ENCODE measurements around the gene NT5C1B. TPM values are rescaled to one million over a fixed set of nuclear protein-coding genes. Genes with fewer than 3 reads are reported as not detected.

NT5C1B gene
- total and polyA plus RNA-seq, 11 donors: not detected

DNA sequence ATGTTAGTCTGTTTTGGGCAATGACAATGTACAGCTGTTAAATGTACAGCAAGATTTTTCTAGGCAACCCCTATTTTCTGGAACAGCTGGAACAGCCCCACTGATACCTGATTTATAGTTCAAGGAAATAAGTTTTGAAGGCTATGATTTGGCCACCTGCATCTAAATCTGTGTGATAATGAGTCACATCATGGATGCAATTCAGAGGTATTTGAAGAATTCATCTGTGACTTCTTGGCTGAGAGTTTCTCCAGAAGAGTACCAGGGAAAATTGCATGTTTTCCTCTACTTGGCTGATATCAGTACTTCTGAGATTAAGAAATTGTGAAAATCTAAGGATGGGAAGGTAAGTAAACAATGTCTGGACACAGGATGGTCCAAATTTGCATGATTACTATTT, 40.7 kb upstream of the NT5C1B start:
- ATAC-seq: no peak
- H3K27me3 ChIP-seq: no peaks in the 10 kb centered on the region

DNA sequence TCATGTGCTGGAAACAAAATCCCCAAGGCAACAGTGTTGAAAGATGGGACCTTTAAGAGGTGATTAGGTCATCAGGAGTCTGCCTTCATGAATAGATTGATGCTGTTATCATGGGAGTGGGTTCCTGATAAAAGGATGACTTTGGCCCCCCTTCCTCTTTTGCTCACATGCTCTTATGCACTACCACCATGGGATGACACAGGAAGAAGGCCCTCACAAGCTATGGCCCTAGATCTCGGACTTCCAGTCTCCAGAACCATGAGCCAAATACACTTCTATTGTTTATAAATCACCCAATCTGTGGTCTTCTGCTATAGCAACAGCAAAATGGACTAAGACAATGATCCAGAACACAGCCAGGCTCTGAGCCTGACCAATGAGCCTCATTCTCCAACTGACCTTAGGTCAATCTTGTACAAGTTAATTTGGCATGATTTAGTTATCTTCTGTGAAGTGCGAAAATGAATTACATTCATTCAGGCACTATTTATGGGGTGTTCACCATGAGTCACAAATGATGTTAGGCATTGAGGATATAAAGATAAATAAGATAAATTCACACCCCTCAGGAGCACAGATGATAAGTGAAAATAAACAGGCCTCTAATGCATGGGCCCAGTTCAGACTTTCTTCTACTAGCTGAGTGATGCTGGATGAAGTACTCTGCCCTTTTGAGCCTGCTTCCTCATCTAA, 37.7 kb upstream of the NT5C1B start:
- DNase-seq: no peak
- WGBS, 4 donors: 70 to 90% (median 77%) methylated on average over 2 of the region's 2 CpGs
- H3K9me3 ChIP-seq: peaks cover 0 to 1% (median 0%) of the 10 kb centered on the region in 12 donors
- peaks cover 0 to 11% (median 0%) of the 10 kb centered on the region in 12 donors for H3K4me1 ChIP-seq
- no peaks in the 10 kb centered on the region for H3K27me3 ChIP-seq
- no peak overlapping the region for H3K4me3 ChIP-seq
- H3K36me3 ChIP-seq: no peaks in the 10 kb centered on the region
- peak overlapping the region in 3 of 12 donors; percentile 14 to 20 (median 16) for H3K27ac ChIP-seq
- TF ChIP-seq POLR2A (IDR thresholded peaks at IDR 0.05) (no peak), CTCF (IDR thresholded peaks at IDR 0.05) (no peak)
- peak in 1 of 4 donors; percentile 77 for ATAC-seq
- intact Hi-C loops (cut with DNase I): loop anchor here in 1 of 10 donors (10.0 kb wide), 1 partner anchor 102 kb away; no protein-coding TSS in a partner anchor

More for the DNA sequence above, 40.7 kb upstream of the NT5C1B start:
- DNase-seq: no peak
- H3K4me3 ChIP-seq: no peak overlapping the region
- intact Hi-C loops (cut with DNase I): no loop called here
- peaks cover 0 to 11% (median 0%) of the 10 kb centered on the region in 12 donors for H3K4me1 ChIP-seq
- H3K36me3 ChIP-seq: no peaks in the 10 kb centered on the region
- peaks cover 0 to 31% (median 6%) of the 10 kb centered on the region in 12 donors for H3K9me3 ChIP-seq
- no peak for TF ChIP-seq POLR2A (IDR thresholded peaks at IDR 0.05)
- TF ChIP-seq CTCF (IDR thresholded peaks at IDR 0.05): no peak
- H3K27ac ChIP-seq: no peak overlapping the region

DNA sequence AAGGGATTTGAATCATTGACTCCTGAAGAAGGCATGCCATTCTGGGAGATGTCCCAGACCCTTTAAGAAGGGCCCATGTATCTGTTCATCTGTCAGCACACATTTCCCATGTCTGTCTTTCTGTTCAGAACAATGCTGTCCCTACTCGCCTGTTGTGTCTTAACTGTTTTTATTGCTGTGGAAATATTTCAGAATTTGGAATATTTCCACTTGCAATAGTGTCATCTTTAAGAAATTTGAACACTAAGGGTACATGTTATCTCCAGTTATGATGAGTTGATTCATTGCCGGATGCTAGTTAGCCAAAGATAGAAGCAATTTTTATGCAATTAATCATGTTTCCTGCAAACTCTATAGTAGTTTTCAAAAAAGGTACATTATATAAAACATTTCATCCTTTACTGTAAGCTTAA, 36.9 kb upstream of the NT5C1B start:
- intact Hi-C loops (cut with DNase I): loop anchor here in 1 of 10 donors (10.0 kb wide), 1 partner anchor 101 kb away; no protein-coding TSS in a partner anchor
- Histone ChIP-seq H3K36me3 (no peaks in the 10 kb centered on the region), H3K9me3 (no peaks in the 10 kb centered on the region), H3K27ac (peak overlapping the region in 4 of 12 donors; percentile 11 to 55 (median 16)), H3K27me3 (no peaks in the 10 kb centered on the region), H3K4me1 (peaks cover 0 to 15% (median under 1%) of the 10 kb centered on the region in 12 donors), H3K4me3 (no peak overlapping the region)
- 52 to 62% (median 57%) methylated on average over 2 of the region's 2 CpGs for WGBS, 4 donors
- ATAC-seq (peak; percentile 37 to 67 (median 50)), DNase-seq (no peak)
- no peak for TF ChIP-seq POLR2A (IDR thresholded peaks at IDR 0.05)
- no peak for TF ChIP-seq CTCF (IDR thresholded peaks at IDR 0.05)

DNA sequence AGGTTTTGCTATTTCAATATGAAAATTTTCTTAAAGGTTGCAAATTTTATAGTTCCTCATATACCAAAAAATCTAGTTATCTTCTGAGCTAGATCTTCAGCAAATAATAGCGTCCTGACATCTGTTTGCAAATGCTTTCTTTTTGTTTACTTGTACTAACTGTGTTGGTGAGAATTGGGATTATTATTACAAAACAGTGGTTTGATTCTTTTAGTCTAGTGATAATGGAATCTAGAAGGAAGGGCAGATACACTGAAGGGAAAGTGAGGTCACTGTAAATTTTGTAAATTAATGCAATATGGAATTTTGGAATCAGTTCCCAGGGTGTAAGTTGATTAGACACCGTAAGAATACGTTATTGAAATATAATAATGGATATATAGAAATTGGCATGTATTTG, 36.2 kb upstream of the NT5C1B start:
- DNase-seq: no peak
- peaks cover 0 to 20% (median 2%) of the 10 kb centered on the region in 12 donors for H3K4me1 ChIP-seq
- H3K9me3 ChIP-seq: no peaks in the 10 kb centered on the region
- peak overlapping the region in 2 of 12 donors; percentile 11 to 16 for H3K27ac ChIP-seq
- no peak overlapping the region for H3K4me3 ChIP-seq
- WGBS, 4 donors: 70 to 76% (median 74%) methylated on average over 3 of the region's 3 CpGs
- H3K27me3 ChIP-seq: no peaks in the 10 kb centered on the region
- no peaks in the 10 kb centered on the region for H3K36me3 ChIP-seq
- TF ChIP-seq CTCF (IDR thresholded peaks at IDR 0.05) (no peak), POLR2A (IDR thresholded peaks at IDR 0.05) (no peak)
- intact Hi-C loops (cut with DNase I): loop anchor here in 1 of 10 donors (10.0 kb wide), 1 partner anchor 101 kb away; no protein-coding TSS in a partner anchor
- ATAC-seq: no peak
